Panc1 (cell line): ENCODE measurements around the gene CFH. TPM values are rescaled to one million over a fixed set of nuclear protein-coding genes. Genes with fewer than 3 reads are reported as not detected.
"Not testable (repeated sequence)": the region's sequence is repeated elsewhere in the genome, so short reads cannot be mapped to it uniquely, and the experiment has no call there.

Experiments
- ATAC-seq: fragments of 200-7000 bp; cut with Tn5 transposase; 2 replicates; pipeline ENCODE4 v1.9.1; 2020; ENCODE audit warnings: mild to moderate bottlenecking, moderate library complexity
- BruUV-seq: library from RNA; stranded (reverse); fragments of 400-500 nt; replicated peaks from 2 replicates; lab custom pipeline; 2021; lab: Mats Ljungman, UMichigan
- CTCF ChIA-PET: fragments of 300-600 bp; sonication (Branson Sonifier 250); formaldehyde crosslinking; loops from one replicate; lab custom pipeline; 2022; ENCODE audit warnings: antibody characterized with exemption; lab: Charles Lee
- POLR2A ChIA-PET: fragments of 300-600 bp; sonication (Branson Sonifier 250); formaldehyde crosslinking; loops from one replicate; lab custom pipeline; 2022; ENCODE audit warnings: antibody characterized with exemption; lab: Charles Lee
- DNase-seq: peaks from one replicate; pipeline ENCODE4 v3.0.0-alpha.2; 2010; ENCODE audit warnings: low read depth, low spot score
- H3K27ac ChIP-seq: 2 replicates; pipeline ENCODE4 v1.5.1; 2011; ENCODE audit warnings: mild to moderate bottlenecking, low read length, inconsistent platforms
- H3K27me3 ChIP-seq: fragments of 200-500 bp; sonication (Bioruptor generic); 2 replicates; pipeline ENCODE4 v1.6.0; 2014; ENCODE audit warnings: low read length, inconsistent platforms; ENCODE audit not compliant: control insufficient read depth, insufficient read depth
- H3K36me3 ChIP-seq: fragments of 200-500 bp; sonication (Bioruptor generic); 2 replicates; pipeline ENCODE4 v1.5.1; 2014; ENCODE audit warnings: inconsistent platforms, mild to moderate bottlenecking, low read length, moderate library complexity; ENCODE audit not compliant: control insufficient read depth, insufficient read depth
- H3K4me1 ChIP-seq: 2 replicates; pipeline ENCODE4 v1.5.1; 2011; ENCODE audit warnings: inconsistent platforms, mild to moderate bottlenecking, low read length, moderate library complexity; ENCODE audit not compliant: control insufficient read depth, insufficient read depth
- H3K4me3 ChIP-seq, 2 experiments: 2 replicates each; pipeline ENCODE4 v1.5.1; 2011 to 2012; ENCODE audit warnings: low read depth in 2 of 2, low read length in 2 of 2, mild to moderate bottlenecking in 2 of 2, inconsistent platforms in 1 of 2, moderate library complexity in 1 of 2
- H3K9me3 ChIP-seq: fragments of 200-500 bp; sonication (Bioruptor generic); 2 replicates; pipeline ENCODE4 v1.5.1; 2014; ENCODE audit warnings: low read depth, mild to moderate bottlenecking, inconsistent platforms, low read length, moderate library complexity; ENCODE audit not compliant: control insufficient read depth, insufficient read depth
- POLR2AphosphoS5 ChIP-seq: IDR thresholded peaks from 2 replicates; pipeline ENCODE4 v1.6.1; 2012; ENCODE audit warnings: mild to moderate bottlenecking, low read depth, low read length, moderate library complexity
- SIN3A ChIP-seq: IDR thresholded peaks from 2 replicates; pipeline ENCODE4 v1.6.1; 2012; ENCODE audit warnings: low read depth, mild to moderate bottlenecking, low read length, moderate library complexity, borderline replicate concordance; ENCODE audit not compliant: insufficient read depth
- TCF7L2 ChIP-seq: IDR thresholded peaks from 2 replicates; pipeline ENCODE4 v1.6.1; 2011; ENCODE audit warnings: mild to moderate bottlenecking, low read depth, low read length, inconsistent platforms
- in situ Hi-C: cut with HindIII; loops from 2 replicates; pipeline ENCODE4 v1.10.0; 2016; ENCODE audit warnings: low sequenced_read_pairs, low pct_unique_long_range_greater_than_20kb
- intact Hi-C: fragments of 100-400 bp; cut with micrococcal nuclease; formaldehyde crosslinking; loops from one replicate; pipeline ENCODE4 v1.10.0; 2022; ENCODE audit not compliant: unreplicated experiment
- total RNA-seq: library from RNA; stranded (reverse); gene quantifications from one replicate; pipeline ENCODE4 v1.2.1, GENCODE V29; 2021; ENCODE audit not compliant: unreplicated experiment
- TF ChIP-seq, protein P1 (sequence below): fragments of 450-650 bp; IDR thresholded peaks from 2 replicates; pipeline ENCODE4 v1.5.1; 2017; ENCODE audit warnings: mild to moderate bottlenecking
- TF ChIP-seq, protein P2 (sequence below), 2 experiments: IDR thresholded peaks; 2 replicates each; pipeline ENCODE4 v1.6.1; 2011 to 2012; ENCODE audit warnings: low read depth in 2 of 2, control low read depth in 1 of 2, low read length in 1 of 2, mild to moderate bottlenecking in 1 of 2, moderate library complexity in 1 of 2; ENCODE audit not compliant: insufficient read depth in 1 of 2

The CFH gene
- total RNA-seq, 1 experiment from 2014 or later, result 0.36 TPM

DNA sequence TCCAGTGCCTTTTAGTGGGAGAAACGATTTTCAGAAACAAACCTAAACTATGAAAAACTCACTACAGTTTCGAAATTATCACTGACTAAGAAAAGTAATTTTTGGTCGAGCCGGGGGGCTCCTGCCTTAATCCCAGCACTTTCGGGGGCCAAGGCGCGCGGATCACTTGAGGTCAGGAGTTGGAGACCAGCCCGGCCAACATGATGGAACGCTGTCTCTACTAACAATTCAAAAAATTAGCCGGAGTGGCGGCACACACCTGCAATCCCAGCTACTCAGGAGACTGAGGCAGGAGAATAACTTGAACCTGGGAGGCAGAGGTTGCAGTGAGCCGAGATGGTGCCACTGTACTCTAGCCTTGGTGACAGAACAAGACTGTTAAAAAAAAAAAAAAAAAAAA lies 125.8 kb downstream of the CFH start:
- intact Hi-C loops (no loop called here), in situ Hi-C loops (no loop called here)
- no peak for TF ChIP-seq POLR2AphosphoS5
- TF ChIP-seq, protein P1, sequence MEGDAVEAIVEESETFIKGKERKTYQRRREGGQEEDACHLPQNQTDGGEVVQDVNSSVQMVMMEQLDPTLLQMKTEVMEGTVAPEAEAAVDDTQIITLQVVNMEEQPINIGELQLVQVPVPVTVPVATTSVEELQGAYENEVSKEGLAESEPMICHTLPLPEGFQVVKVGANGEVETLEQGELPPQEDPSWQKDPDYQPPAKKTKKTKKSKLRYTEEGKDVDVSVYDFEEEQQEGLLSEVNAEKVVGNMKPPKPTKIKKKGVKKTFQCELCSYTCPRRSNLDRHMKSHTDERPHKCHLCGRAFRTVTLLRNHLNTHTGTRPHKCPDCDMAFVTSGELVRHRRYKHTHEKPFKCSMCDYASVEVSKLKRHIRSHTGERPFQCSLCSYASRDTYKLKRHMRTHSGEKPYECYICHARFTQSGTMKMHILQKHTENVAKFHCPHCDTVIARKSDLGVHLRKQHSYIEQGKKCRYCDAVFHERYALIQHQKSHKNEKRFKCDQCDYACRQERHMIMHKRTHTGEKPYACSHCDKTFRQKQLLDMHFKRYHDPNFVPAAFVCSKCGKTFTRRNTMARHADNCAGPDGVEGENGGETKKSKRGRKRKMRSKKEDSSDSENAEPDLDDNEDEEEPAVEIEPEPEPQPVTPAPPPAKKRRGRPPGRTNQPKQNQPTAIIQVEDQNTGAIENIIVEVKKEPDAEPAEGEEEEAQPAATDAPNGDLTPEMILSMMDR, result no peak
- no peak for TF ChIP-seq SIN3A
- TF ChIP-seq TCF7L2, result no peak
- TF ChIP-seq, protein P2, sequence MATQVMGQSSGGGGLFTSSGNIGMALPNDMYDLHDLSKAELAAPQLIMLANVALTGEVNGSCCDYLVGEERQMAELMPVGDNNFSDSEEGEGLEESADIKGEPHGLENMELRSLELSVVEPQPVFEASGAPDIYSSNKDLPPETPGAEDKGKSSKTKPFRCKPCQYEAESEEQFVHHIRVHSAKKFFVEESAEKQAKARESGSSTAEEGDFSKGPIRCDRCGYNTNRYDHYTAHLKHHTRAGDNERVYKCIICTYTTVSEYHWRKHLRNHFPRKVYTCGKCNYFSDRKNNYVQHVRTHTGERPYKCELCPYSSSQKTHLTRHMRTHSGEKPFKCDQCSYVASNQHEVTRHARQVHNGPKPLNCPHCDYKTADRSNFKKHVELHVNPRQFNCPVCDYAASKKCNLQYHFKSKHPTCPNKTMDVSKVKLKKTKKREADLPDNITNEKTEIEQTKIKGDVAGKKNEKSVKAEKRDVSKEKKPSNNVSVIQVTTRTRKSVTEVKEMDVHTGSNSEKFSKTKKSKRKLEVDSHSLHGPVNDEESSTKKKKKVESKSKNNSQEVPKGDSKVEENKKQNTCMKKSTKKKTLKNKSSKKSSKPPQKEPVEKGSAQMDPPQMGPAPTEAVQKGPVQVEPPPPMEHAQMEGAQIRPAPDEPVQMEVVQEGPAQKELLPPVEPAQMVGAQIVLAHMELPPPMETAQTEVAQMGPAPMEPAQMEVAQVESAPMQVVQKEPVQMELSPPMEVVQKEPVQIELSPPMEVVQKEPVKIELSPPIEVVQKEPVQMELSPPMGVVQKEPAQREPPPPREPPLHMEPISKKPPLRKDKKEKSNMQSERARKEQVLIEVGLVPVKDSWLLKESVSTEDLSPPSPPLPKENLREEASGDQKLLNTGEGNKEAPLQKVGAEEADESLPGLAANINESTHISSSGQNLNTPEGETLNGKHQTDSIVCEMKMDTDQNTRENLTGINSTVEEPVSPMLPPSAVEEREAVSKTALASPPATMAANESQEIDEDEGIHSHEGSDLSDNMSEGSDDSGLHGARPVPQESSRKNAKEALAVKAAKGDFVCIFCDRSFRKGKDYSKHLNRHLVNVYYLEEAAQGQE (IDR thresholded peaks at IDR 0.05; ENCODE audit: insufficient read depth in 1 of 2, low read depth in 2 of 2, low read length in 1 of 2), result no peak
- ChIA-PET CTCF (no interaction called here), POLR2A (no interaction called here)
- H3K9me3 ChIP-seq, result no peaks in the 10 kb centered on the region
- H3K27me3 ChIP-seq, result no peaks in the 10 kb centered on the region
- ATAC-seq (no peak), DNase-seq (no peak)
- BruUV-seq, result no TSS peak
- H3K4me1 ChIP-seq, result no peaks in the 10 kb centered on the region
- no peak overlapping the region for H3K27ac ChIP-seq
- H3K4me3 ChIP-seq, result no peak overlapping the region
- H3K36me3 ChIP-seq, result no peaks in the 10 kb centered on the region

DNA sequence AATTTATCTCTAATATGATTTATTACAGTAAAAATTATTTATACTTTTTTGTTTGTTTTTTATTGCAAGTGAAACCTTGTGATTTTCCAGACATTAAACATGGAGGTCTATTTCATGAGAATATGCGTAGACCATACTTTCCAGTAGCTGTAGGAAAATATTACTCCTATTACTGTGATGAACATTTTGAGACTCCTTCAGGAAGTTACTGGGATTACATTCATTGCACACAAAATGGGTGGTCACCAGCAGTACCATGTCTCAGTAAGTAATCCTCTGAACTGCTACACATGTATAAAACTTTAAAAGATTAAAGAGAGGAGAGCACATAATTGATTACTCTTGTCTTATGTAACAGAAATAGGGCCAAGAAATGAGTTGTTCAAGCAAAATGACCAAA lies 127.2 kb downstream of the CFH start:
- ChIA-PET POLR2A (no interaction called here), CTCF (no interaction called here)
- H3K4me1 ChIP-seq, result no peaks in the 10 kb centered on the region
- H3K27me3 ChIP-seq, result no peaks in the 10 kb centered on the region
- intact Hi-C loops, result no loop called here
- no peak overlapping the region for H3K27ac ChIP-seq
- H3K4me3 ChIP-seq, result no peak overlapping the region
- TF ChIP-seq POLR2AphosphoS5 (no peak), SIN3A (no peak)
- TF ChIP-seq, protein P2 (IDR thresholded peaks at IDR 0.05; ENCODE audit: insufficient read depth in 1 of 2, low read depth in 2 of 2, low read length in 1 of 2), result no peak
- BruUV-seq, result no TSS peak
- DNase-seq (no peak), ATAC-seq (no peak)
- no peaks in the 10 kb centered on the region for H3K36me3 ChIP-seq
- in situ Hi-C loops, result no loop called here
- no peaks in the 10 kb centered on the region for H3K9me3 ChIP-seq

DNA sequence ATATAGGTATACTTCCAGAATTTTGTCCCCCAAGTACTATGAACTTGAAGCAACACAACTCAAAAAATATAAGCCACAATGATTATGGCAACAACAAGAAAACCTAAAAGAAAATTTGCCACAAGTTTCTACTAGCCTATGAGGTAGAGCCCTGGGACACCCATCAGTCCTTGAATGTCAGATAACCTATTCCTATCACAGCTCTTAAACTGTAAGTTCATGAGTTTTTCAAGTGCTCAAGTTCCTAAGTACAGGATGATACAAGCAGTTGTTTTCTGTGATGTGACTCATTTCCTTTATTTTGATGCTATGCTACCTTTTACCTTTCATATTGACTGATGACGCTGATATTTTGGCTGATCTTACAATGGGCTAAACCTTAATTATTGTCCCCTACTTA lies 139.4 kb downstream of the CFH start:
- DNase-seq, in situ Hi-C loops, BruUV-seq, H3K9me3 ChIP-seq, H3K4me3 ChIP-seq, CTCF ChIA-PET, POLR2A ChIA-PET, H3K36me3 ChIP-seq, H3K4me1 ChIP-seq, ATAC-seq, intact Hi-C loops, H3K27me3 ChIP-seq, H3K27ac ChIP-seq: not testable (repeated sequence)

DNA sequence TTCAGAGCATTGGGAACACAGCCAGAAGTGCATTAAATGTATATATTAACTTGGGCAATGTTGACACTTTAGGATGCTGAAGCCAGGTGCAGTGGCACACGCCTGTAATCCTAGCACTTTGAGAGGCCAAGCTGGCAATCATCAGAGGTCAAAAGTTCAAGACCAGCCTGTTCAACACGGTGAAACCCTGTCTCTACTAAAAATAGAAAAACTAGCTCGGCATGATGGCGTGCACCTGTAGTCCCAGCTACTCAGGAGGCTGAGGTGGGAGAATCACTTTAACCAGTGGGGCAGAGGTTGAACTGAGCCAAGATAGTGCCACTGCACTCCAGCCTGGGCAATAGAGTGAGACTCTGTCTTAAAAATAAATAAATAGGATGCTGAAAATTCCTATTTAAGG lies 142.3 kb downstream of the CFH start:
- H3K9me3 ChIP-seq, intact Hi-C loops, in situ Hi-C loops, H3K27ac ChIP-seq, CTCF ChIA-PET, DNase-seq, H3K36me3 ChIP-seq, H3K27me3 ChIP-seq, H3K4me1 ChIP-seq, BruUV-seq, H3K4me3 ChIP-seq, POLR2A ChIA-PET, ATAC-seq: not testable (repeated sequence)
